MM.1S (cell line): Measurements from ENCODE around the gene EVI5.

ENCODE experiments used
- CTCF ChIP-seq: fragments of 300-600 bp; sonication (generic); IDR thresholded peaks from 2 replicates; pipeline ENCODE4 v1.5.1; 2016; ENCODE audit warnings: antibody characterized with exemption, low read length, mixed read lengths
- EZH2phosphoT487 ChIP-seq: fragments of 300-600 bp; sonication (generic); IDR thresholded peaks from 2 replicates; pipeline ENCODE4 v1.6.1; 2018; ENCODE audit warnings: antibody characterized with exemption, low read length

- no peak for TF ChIP-seq CTCF
- TF ChIP-seq EZH2phosphoT487 = no peak
These were observed 778 bp downstream of the EVI5 start for GRCh38 chr1:92784021-92784638.
